ACC112 (cell line): Measurements from ENCODE around the gene CDC7.
A peak's percentile ranks its signal among the peaks of the same experiment; 100 is the strongest.
"Not testable (repeated sequence)": the region's sequence is repeated elsewhere in the genome, so short reads cannot be mapped to it uniquely, and the experiment has no call there.

Experiments used
- H2AFZ ChIP-seq: fragments of 200-600 bp; sonication (generic); one replicate; pipeline ENCODE4 v1.6.0; 2017; ENCODE audit warnings: antibody characterized with exemption, low read length; ENCODE audit not compliant: unreplicated experiment
- H3K27ac ChIP-seq: fragments of 200-600 bp; sonication (generic); 2 replicates; pipeline ENCODE4 v1.5.1; 2014; ENCODE audit warnings: low read depth, mild to moderate bottlenecking, antibody characterized with exemption, low read length, moderate library complexity
- H3K27me3 ChIP-seq: fragments of 200-600 bp; sonication (generic); 2 replicates; pipeline ENCODE4 v1.6.1; 2014; ENCODE audit warnings: mild to moderate bottlenecking, antibody characterized with exemption, low read length, moderate library complexity, mixed read lengths; ENCODE audit not compliant: insufficient read depth
- H3K36me3 ChIP-seq: fragments of 200-600 bp; sonication (generic); 2 replicates; pipeline ENCODE4 v1.6.1; 2016; ENCODE audit warnings: mild to moderate bottlenecking, antibody characterized with exemption, low read length, moderate library complexity, mixed read lengths; ENCODE audit not compliant: insufficient read depth
- H3K4me1 ChIP-seq: fragments of 200-600 bp; sonication (generic); one replicate; pipeline ENCODE4 v1.6.1; 2016; ENCODE audit warnings: low read length, mixed read lengths; ENCODE audit not compliant: insufficient read depth, unreplicated experiment, control insufficient read depth
- H3K4me3 ChIP-seq: fragments of 200-600 bp; sonication (generic); 2 replicates; pipeline ENCODE4 v1.5.1; 2014; ENCODE audit warnings: mild to moderate bottlenecking, low read depth, low read length
- H3K79me2 ChIP-seq: fragments of 200-600 bp; sonication (generic); one replicate; pipeline ENCODE4 v1.6.0; 2016; ENCODE audit warnings: low read length; ENCODE audit not compliant: control insufficient read depth, unreplicated experiment, insufficient read depth

Gene CDC7

GRCh38 chr1:91500756-91501522, at the start of gene CDC7:
TSS of gene CDC7 (plus strand) at chr1:91500851. CDS start at chr1:91501717, 866 bp downstream.
- Histone ChIP-seq H3K4me3 (peak within 1 kb of the TSS; percentile 84), H3K79me2 (peaks cover 45% of the 10 kb centered on the region), H3K27ac (peak within 1 kb of the TSS; percentile 87), H2AFZ (peak within 1 kb of the TSS; percentile 93), H3K36me3 (no peaks in the 10 kb centered on the region), H3K4me1 (peaks cover 24% of the 10 kb centered on the region), H3K27me3 (no peaks in the 10 kb centered on the region)

DNA sequence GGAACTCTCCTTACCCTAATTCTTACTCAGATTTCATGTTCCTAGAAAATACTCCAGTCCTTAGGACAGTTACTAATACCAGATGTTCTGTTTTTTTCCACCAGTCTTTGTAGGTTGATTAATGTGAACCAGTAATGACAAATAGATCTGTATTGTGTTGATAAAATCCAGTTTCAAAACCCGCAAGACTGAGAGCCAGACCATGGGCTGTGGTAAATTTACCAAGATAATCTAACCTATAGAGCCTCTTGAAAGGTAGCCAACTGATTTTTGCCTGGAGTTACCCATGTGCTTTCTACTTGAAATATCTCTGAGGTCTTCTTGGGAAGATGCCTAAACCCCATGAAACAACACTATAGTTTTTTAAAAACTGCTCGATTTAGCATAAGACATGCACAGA, 46.5 kb upstream of the CDC7 start:
- Histone ChIP-seq H3K4me3 (no peak overlapping the region), H2AFZ (no peak overlapping the region), H3K27me3 (peaks cover 44% of the 10 kb centered on the region), H3K4me1 (peaks cover 3% of the 10 kb centered on the region), H3K79me2 (no peaks in the 10 kb centered on the region), H3K36me3 (no peaks in the 10 kb centered on the region), H3K27ac (no peak overlapping the region)

GRCh38 chr1:91455334-91455733, 45.3 kb upstream of the CDC7 start:
- no peaks in the 10 kb centered on the region for H3K79me2 ChIP-seq
- no peaks in the 10 kb centered on the region for H3K36me3 ChIP-seq
- peaks cover 44% of the 10 kb centered on the region for H3K27me3 ChIP-seq
- no peak overlapping the region for H3K27ac ChIP-seq
- H2AFZ ChIP-seq, result no peak overlapping the region
- H3K4me3 ChIP-seq, result no peak overlapping the region
- H3K4me1 ChIP-seq, result no peaks in the 10 kb centered on the region

GRCh38 chr1:91455896-91456295, 44.8 kb upstream of the CDC7 start:
- Histone ChIP-seq H3K36me3 (no peaks in the 10 kb centered on the region), H3K79me2 (no peaks in the 10 kb centered on the region), H3K27ac (no peak overlapping the region), H3K27me3 (peaks cover 44% of the 10 kb centered on the region), H3K4me1 (no peaks in the 10 kb centered on the region), H3K4me3 (no peak overlapping the region), H2AFZ (no peak overlapping the region)

- H3K27me3 ChIP-seq, H3K79me2 ChIP-seq, H3K4me3 ChIP-seq, H3K4me1 ChIP-seq, H2AFZ ChIP-seq, H3K27ac ChIP-seq, H3K36me3 ChIP-seq: not testable (repeated sequence)
Observed at GRCh38 chr1:91465350-91465749, 35.3 kb upstream of the CDC7 start.

DNA sequence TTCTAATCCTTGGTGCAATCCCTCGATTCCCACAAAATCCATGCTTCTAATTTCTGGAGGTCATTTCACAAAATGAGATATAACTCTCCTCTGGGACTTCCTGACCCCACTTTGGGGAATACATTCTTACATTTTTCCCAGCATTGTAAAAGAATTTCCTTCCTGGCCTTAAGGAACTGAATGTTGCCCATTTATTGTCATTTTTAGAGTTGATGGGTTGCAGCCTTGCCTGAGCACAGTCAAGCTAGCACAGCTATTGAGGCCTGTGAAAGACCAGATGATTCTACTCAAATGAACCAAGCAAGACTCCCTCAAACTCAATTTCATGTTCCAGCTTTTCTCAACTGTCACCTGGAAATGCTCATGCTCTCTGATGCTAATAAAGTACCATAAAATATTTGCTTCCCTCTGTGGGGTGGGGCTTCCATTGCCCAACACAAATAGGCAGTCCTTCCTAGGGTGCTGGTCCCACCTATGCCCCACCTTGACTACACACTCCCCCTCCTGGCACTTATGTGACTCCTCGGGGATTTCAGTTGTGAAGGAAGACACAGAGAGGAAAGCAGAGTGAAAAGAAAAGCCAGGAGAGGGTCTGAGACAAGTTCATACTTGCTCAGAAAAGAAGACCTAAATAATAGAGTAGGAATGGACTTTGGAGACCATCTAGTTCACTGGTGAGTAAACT, 24.0 kb upstream of the CDC7 start:
- Histone ChIP-seq H3K4me3 (no peak overlapping the region), H2AFZ (no peak overlapping the region), H3K79me2 (no peaks in the 10 kb centered on the region), H3K27ac (no peak overlapping the region), H3K36me3 (no peaks in the 10 kb centered on the region), H3K27me3 (peaks cover 5% of the 10 kb centered on the region; the same call in 1 of the 2 replicates), H3K4me1 (no peaks in the 10 kb centered on the region)

DNA sequence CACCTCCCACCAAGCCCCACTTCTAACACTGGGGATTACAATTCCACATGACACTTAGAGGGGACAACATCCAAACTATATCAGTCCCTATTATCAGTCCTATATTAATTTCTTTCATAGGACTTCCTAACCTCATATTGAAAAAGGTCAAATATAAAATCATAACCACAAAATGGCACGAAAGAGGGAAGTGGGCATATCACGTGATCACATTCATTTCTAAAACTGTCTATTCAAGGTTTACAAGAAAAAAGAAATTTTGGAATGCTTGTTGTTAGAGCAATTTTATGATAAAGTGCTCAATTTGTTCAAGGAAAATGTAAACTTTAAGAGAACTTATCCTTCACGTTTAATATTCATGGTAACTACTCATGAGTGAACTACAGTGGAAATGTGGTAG, 13.2 kb upstream of the CDC7 start:
- Histone ChIP-seq H3K36me3 (no peaks in the 10 kb centered on the region), H3K79me2 (no peaks in the 10 kb centered on the region), H3K27ac (no peak overlapping the region), H3K27me3 (peaks cover 36% of the 10 kb centered on the region; the same call in 1 of the 2 replicates), H2AFZ (no peak overlapping the region), H3K4me3 (no peak overlapping the region), H3K4me1 (no peaks in the 10 kb centered on the region)

DNA sequence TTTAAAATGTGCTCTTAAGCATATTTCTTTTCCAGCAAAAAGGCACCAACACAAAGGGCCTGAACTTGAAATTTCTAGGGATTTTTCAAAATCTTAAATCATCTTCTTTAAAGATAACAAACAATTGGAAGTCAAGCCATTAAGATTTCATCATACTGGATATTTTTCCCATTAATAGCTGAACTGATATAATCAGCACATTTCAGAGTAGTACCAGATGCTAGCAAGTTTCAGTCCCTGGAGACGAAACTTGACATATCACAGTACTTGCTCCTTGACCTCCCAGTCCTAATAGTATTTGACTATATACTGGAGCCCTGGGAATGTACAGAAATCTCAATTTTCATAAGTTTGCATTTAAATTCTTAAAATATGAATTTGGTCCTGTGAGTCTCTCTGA, 10.2 kb upstream of the CDC7 start:
- no peak overlapping the region for H3K27ac ChIP-seq
- no peak overlapping the region for H2AFZ ChIP-seq
- no peaks in the 10 kb centered on the region for H3K79me2 ChIP-seq
- no peaks in the 10 kb centered on the region for H3K4me1 ChIP-seq
- no peaks in the 10 kb centered on the region for H3K36me3 ChIP-seq
- H3K27me3 ChIP-seq, result peaks cover 19% of the 10 kb centered on the region; the same call in 1 of the 2 replicates
- H3K4me3 ChIP-seq, result no peak overlapping the region

DNA sequence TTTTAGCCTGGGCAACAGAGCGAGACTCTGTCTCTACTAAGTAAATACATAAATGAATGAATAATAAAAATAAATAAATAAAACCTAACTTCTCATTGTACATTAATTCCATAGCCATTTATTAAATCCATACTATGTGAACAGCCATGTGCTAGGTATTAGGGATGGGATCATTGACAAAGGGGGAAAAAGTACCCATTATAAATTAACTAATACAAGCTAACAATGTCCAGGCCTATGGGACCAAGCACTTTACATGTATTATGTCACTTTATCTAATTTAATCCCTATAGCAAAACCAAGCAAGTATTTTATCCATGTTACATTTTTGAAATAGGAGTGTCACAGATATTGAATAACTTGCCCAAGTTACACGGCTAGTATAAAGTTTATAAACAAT, 2.6 kb upstream of the CDC7 start:
- H3K27ac ChIP-seq, result no peak overlapping the region
- H2AFZ ChIP-seq, result no peak overlapping the region
- no peak overlapping the region for H3K4me3 ChIP-seq
- no peaks in the 10 kb centered on the region for H3K27me3 ChIP-seq
- H3K4me1 ChIP-seq, result peaks cover 12% of the 10 kb centered on the region
- peaks cover 16% of the 10 kb centered on the region for H3K79me2 ChIP-seq
- no peaks in the 10 kb centered on the region for H3K36me3 ChIP-seq

DNA sequence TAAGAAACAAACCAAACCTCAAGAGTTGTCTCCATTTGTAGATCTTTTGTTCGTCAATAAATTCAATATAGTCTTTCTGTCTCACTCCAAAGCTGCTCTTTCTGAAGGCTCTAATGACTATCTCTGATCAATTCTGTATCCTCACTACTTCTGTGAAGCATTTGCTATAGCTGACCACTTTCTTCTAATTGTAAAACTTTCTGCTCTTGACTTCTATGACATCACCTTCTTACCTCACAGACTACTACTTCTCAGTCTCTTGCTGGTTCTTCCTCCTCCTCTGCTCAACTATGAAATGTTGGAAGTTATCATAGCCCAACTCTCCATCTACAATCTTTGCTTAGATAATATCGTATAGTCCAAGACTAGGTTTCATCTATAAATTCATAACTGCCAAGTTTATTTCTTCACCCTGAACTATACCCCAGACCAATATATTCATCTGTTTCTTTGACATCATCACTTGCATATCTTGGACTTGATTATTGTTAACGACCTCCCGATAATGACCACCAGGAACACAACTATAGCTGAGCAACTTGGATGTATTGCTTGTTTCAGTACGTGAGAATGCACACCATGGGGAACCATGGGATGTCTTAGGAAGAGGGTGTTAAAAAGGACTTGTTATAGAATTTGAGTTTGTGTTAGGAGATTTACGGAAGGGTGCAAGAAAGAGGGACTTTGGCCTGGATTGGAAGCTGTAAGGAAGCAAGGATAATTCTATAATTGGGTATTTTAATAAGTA, 2.0 kb upstream of the CDC7 start:
- H2AFZ ChIP-seq, result no peak overlapping the region
- H3K36me3 ChIP-seq, result no peaks in the 10 kb centered on the region
- H3K79me2 ChIP-seq, result peaks cover 22% of the 10 kb centered on the region
- no peak overlapping the region for H3K4me3 ChIP-seq
- no peaks in the 10 kb centered on the region for H3K27me3 ChIP-seq
- H3K4me1 ChIP-seq, result peaks cover 18% of the 10 kb centered on the region
- no peak overlapping the region for H3K27ac ChIP-seq
